ACC112 (cell line): Measurements from ENCODE around the gene IFT172.
"Not testable (repeated sequence)": the region's sequence is repeated elsewhere in the genome, so short reads cannot be mapped to it uniquely, and the experiment has no call there.

ENCODE experiments used
- H2AFZ ChIP-seq: fragments of 200-600 bp; sonication (generic); one replicate; pipeline ENCODE4 v1.6.0; 2017; ENCODE audit warnings: antibody characterized with exemption, low read length; ENCODE audit not compliant: unreplicated experiment
- H3K27ac ChIP-seq: fragments of 200-600 bp; sonication (generic); 2 replicates; pipeline ENCODE4 v1.5.1; 2014; ENCODE audit warnings: low read depth, mild to moderate bottlenecking, antibody characterized with exemption, low read length, moderate library complexity
- H3K27me3 ChIP-seq: fragments of 200-600 bp; sonication (generic); 2 replicates; pipeline ENCODE4 v1.6.1; 2014; ENCODE audit warnings: mild to moderate bottlenecking, antibody characterized with exemption, low read length, moderate library complexity, mixed read lengths; ENCODE audit not compliant: insufficient read depth
- H3K36me3 ChIP-seq: fragments of 200-600 bp; sonication (generic); 2 replicates; pipeline ENCODE4 v1.6.1; 2016; ENCODE audit warnings: mild to moderate bottlenecking, antibody characterized with exemption, low read length, moderate library complexity, mixed read lengths; ENCODE audit not compliant: insufficient read depth
- H3K4me1 ChIP-seq: fragments of 200-600 bp; sonication (generic); one replicate; pipeline ENCODE4 v1.6.1; 2016; ENCODE audit warnings: low read length, mixed read lengths; ENCODE audit not compliant: insufficient read depth, unreplicated experiment, control insufficient read depth
- H3K4me3 ChIP-seq: fragments of 200-600 bp; sonication (generic); 2 replicates; pipeline ENCODE4 v1.5.1; 2014; ENCODE audit warnings: mild to moderate bottlenecking, low read depth, low read length
- H3K79me2 ChIP-seq: fragments of 200-600 bp; sonication (generic); one replicate; pipeline ENCODE4 v1.6.0; 2016; ENCODE audit warnings: low read length; ENCODE audit not compliant: control insufficient read depth, unreplicated experiment, insufficient read depth

The IFT172 gene

GRCh38 chr2:27425039-27425438 lies 64.5 kb downstream of the IFT172 start:
- not testable (repeated sequence) for H3K4me3 ChIP-seq, H3K27ac ChIP-seq, H2AFZ ChIP-seq, H3K4me1 ChIP-seq, H3K27me3 ChIP-seq, H3K79me2 ChIP-seq, H3K36me3 ChIP-seq

- Histone ChIP-seq H3K79me2 (no peaks in the 10 kb centered on the region), H3K27me3 (no peaks in the 10 kb centered on the region), H3K36me3 (no peaks in the 10 kb centered on the region), H3K4me1 (no peaks in the 10 kb centered on the region), H3K4me3 (no peak overlapping the region), H3K27ac (no peak overlapping the region), H2AFZ (no peak overlapping the region)
Observed at GRCh38 chr2:27422958-27423357, 66.6 kb downstream of the IFT172 start.

DNA sequence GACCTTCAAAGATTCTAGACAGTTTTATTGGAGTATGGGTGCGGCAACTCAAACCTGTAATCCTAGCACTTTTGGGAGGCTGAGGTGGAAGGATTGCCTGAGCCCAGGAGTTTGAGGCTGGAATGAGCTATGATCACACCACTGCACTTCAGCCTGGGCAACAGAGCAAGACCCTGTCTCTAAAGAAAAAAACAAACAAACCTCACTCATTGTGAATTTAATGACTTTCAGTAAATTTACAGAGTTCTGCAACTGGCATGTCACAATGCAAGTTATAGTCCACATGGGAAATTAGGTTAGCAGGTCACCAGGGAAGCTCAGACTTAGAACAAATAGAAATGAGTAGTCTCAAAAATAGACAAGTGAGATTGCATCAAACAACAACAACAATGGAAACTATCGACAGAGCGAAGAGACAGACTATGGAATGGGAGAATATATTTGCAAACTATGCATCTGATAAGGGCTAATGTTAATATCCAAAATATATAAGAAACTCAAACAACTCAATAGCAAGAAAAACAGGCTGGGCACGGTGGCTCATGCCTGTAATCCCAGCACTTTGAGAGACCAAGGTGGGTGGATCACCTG lies 67.8 kb downstream of the IFT172 start:
- no peaks in the 10 kb centered on the region for H3K4me1 ChIP-seq
- H3K79me2 ChIP-seq: no peaks in the 10 kb centered on the region
- no peaks in the 10 kb centered on the region for H3K27me3 ChIP-seq
- H2AFZ ChIP-seq: no peak overlapping the region
- H3K27ac ChIP-seq: no peak overlapping the region
- H3K36me3 ChIP-seq: no peaks in the 10 kb centered on the region
- H3K4me3 ChIP-seq: no peak overlapping the region

- no peak overlapping the region for H2AFZ ChIP-seq
- H3K27ac ChIP-seq: no peak overlapping the region
- H3K36me3 ChIP-seq: no peaks in the 10 kb centered on the region
- no peaks in the 10 kb centered on the region for H3K4me1 ChIP-seq
- no peak overlapping the region for H3K4me3 ChIP-seq
- H3K27me3 ChIP-seq: no peaks in the 10 kb centered on the region
- no peaks in the 10 kb centered on the region for H3K79me2 ChIP-seq
Observed at GRCh38 chr2:27420996-27421395, 68.5 kb downstream of the IFT172 start.

DNA sequence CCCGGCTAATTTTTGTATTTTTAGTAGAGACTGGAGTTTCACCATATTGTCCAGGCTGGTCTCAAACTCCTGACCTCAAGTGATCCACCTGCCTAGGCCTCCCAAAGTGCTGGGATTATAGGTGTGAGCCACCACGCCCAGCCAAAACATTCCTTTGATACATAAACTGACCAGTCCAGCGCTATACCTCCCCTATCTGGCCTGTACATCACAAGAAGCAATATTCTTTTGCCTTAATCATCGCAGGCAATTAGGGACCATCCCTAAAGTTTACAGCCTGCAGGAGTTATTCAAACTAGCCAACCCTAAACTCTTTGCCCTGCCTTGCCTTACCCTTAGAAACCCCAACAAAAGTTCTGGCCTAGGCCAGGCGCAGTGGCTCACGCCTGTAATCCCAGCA lies 73.4 kb downstream of the IFT172 start:
- H3K27ac ChIP-seq: no peak overlapping the region
- no peaks in the 10 kb centered on the region for H3K79me2 ChIP-seq
- H3K4me3 ChIP-seq: no peak overlapping the region
- no peak overlapping the region for H2AFZ ChIP-seq
- H3K4me1 ChIP-seq: no peaks in the 10 kb centered on the region
- no peaks in the 10 kb centered on the region for H3K36me3 ChIP-seq
- no peaks in the 10 kb centered on the region for H3K27me3 ChIP-seq

DNA sequence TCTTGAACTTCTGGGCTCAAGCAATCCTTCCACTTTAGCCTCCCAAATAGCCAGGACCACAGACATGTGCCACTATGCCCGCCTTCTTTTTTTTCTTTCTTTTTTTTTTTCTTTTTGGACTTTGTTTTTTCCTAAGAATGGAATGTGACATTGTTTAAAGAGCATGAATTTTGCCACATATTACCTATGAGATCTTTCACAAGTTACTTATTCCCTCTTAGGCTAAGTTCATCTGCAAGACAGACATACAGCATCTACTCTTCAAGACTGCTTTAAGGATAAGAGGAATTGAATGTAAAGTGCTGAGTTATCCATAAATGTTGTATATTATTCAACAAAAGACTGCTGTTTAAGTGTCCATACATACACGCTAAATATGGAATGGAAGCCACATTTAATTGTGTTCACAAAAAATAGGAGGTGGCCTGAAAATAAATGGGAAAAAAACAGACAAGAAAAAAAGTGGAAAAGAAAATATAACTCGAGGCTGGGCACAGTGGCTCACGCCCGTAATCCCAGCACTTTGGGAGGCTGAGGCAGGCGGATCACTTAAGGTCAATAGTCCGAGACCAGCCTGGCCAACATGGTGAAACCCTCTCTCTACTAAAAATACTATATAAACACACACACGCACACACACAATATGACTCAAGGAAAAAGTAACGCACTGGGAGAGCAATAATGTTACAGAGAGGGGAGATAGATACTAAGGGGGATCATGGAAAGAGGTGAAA lies 77.0 kb downstream of the IFT172 start:
- Histone ChIP-seq H3K27ac (no peak overlapping the region), H2AFZ (no peak overlapping the region), H3K36me3 (no peaks in the 10 kb centered on the region), H3K4me3 (no peak overlapping the region), H3K79me2 (peaks cover 17% of the 10 kb centered on the region), H3K4me1 (peaks cover under 1% of the 10 kb centered on the region), H3K27me3 (no peaks in the 10 kb centered on the region)

GRCh38 chr2:27409321-27410073 lies 80.0 kb downstream of the IFT172 start, which contains the start of gene PPM1G:
Gene PPM1G, minus strand, starts transcription at chr2:27409591. Its CDS starts 169 bp downstream, at chr2:27409422.
- H3K27ac ChIP-seq: peak within 1 kb of the TSS; percentile 76
- H3K36me3 ChIP-seq: no peaks in the 10 kb centered on the region
- H3K4me3 ChIP-seq: peak within 1 kb of the TSS; percentile 97
- peaks cover 6% of the 10 kb centered on the region for H3K4me1 ChIP-seq
- H3K79me2 ChIP-seq: peaks cover 46% of the 10 kb centered on the region
- H3K27me3 ChIP-seq: no peaks in the 10 kb centered on the region
- H2AFZ ChIP-seq: peak within 1 kb of the TSS; percentile 67

- peak overlapping the region; percentile 49 for H2AFZ ChIP-seq
- H3K4me1 ChIP-seq: peaks cover 6% of the 10 kb centered on the region
- peak overlapping the region; percentile 76 for H3K27ac ChIP-seq
- H3K27me3 ChIP-seq: no peaks in the 10 kb centered on the region
- H3K36me3 ChIP-seq: no peaks in the 10 kb centered on the region
- peaks cover 53% of the 10 kb centered on the region for H3K79me2 ChIP-seq
- H3K4me3 ChIP-seq: peak overlapping the region; percentile 97
Observed at GRCh38 chr2:27408601-27409320, 80.8 kb downstream of the IFT172 start.

DNA sequence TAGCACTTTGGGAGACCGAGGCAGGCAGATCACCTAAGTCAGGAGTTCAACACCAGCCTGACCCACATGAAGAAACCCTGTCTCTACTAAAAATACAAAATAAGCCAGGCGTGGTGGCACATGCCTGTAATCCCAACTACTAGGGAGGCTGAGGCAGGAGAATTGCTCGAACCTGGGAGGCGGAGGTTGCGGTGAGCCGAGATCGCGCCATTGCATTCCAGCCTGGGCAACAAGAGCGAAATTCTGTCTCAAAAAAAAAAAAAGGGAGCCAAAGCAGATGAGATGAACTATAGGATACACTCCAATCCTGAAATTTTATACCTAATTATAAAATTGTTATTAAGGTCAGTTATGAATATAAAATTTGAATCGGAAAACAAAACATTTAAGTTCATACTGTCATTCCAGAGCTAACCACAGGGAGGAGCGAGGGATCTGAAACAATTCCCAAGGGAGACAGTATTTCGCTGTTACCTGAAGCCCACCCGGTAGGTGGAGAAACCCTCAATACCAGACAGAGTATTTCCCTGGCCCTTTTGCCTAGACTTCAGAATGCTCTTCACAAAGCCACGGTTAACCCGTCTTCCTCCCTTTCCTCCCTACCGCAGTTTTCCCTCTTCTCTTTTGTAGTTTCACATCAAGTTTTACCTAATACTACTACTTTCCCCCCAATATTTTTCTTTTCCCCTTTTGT lies 81.6 kb downstream of the IFT172 start:
- peak overlapping the region; percentile 76 for H3K27ac ChIP-seq
- H3K27me3 ChIP-seq: no peaks in the 10 kb centered on the region
- H3K4me3 ChIP-seq: peak overlapping the region; percentile 97
- H3K79me2 ChIP-seq: peaks cover 61% of the 10 kb centered on the region
- H3K4me1 ChIP-seq: peaks cover 6% of the 10 kb centered on the region
- no peaks in the 10 kb centered on the region for H3K36me3 ChIP-seq
- H2AFZ ChIP-seq: no peak overlapping the region
